ENCODE results near the gene ZNF841. TPM values are rescaled to one million over a fixed set of nuclear protein-coding genes. Genes with fewer than 3 reads are reported as not detected.

Gene ZNF841
- total and polyA plus RNA-seq, 2 donors (not counting 1 experiment from before 2014, with no cell fraction given) = 7.4 to 50.8 TPM

DNA sequence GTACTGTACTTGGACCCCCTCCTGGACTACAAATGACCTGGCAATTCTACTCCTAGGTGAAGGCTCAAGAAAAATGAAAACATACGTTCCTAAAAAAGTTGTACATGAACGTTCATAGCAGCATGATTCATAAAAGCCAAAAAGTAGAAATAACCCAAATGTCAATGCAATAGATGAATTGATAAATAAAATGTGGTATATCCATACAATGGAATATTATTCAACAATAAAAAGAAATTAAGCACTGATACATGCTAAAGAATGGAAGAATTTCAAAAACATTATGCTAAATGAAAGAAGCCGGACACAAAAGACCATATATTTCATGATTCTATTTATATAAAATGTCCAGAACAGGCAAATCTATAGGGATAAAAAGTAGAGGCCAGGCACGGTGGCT lies 56.4 kb downstream of the ZNF841 start:
- no peak for TF ChIP-seq CTCF (IDR thresholded peaks at IDR 0.05)
- no peak for TF ChIP-seq EZH2 (IDR thresholded peaks at IDR 0.05; ENCODE audit: borderline replicate concordance, insufficient read depth, low read depth, low read length, poor library complexity, severe bottlenecking)
- Histone ChIP-seq H3K4me2 (replicated peaks; ENCODE audit: low read depth, low read length, poor library complexity, severe bottlenecking) (no peak overlapping the region), H3K36me3 (replicated peaks in 1 of 2; ENCODE audit: control extremely low read depth in 1 of 2, control insufficient read depth in 1 of 2, extremely low read depth in 1 of 2, insufficient read depth in 2 of 2, low read length in 1 of 2) (peaks cover 45 to 74% of the 10 kb centered on the region in 2 experiments), H3K79me2 (ENCODE audit: control insufficient read depth, insufficient read depth, low read length) (no peaks in the 10 kb centered on the region), H3K9ac (ENCODE audit: low read length) (no peak overlapping the region), H3K4me1 (ENCODE audit: control insufficient read depth in 2 of 2, insufficient read depth in 2 of 2, low read length in 2 of 2) (no peaks in the 10 kb centered on the region), H2AFZ (ENCODE audit: insufficient read depth, low read depth, low read length, poor library complexity, severe bottlenecking) (no peak overlapping the region), H3K27me3 (replicated peaks in 1 of 4; ENCODE audit: control extremely low read depth in 1 of 4, control insufficient read depth in 3 of 4, insufficient read depth in 4 of 4, low read length in 3 of 4) (no peaks in the 10 kb centered on the region), H4K20me1 (ENCODE audit: control insufficient read depth, insufficient read depth, low read length, poor library complexity, severe bottlenecking) (no peaks in the 10 kb centered on the region), H3K4me3 (ENCODE audit: control extremely low read depth in 1 of 5, extremely low read depth in 1 of 5, insufficient read depth in 1 of 5, low read depth in 2 of 5, low read length in 4 of 5) (no peak overlapping the region), H3K9me3 (ENCODE audit: control extremely low read depth in 1 of 3, control insufficient read depth in 2 of 3, insufficient read depth in 1 of 3, low read length in 2 of 3) (peaks cover 21 to 44% (median 42%) of the 10 kb centered on the region in 3 donors), H3K27ac (ENCODE audit: low read length in 2 of 2) (no peak overlapping the region)
- H3K4me3 Mint-ChIP-seq = no peak overlapping the region
- WGBS (ENCODE audit: insufficient coverage) = 100% methylated on average over 1 of the region's 4 CpGs
- no peak overlapping the region for H3K27ac Mint-ChIP-seq
- CTCF ChIA-PET = no interaction called here
- H3K4me1 Mint-ChIP-seq = no peaks in the 10 kb centered on the region
- POLR2A ChIA-PET = no interaction called here
- peaks cover 22% of the 10 kb centered on the region for H3K9me3 Mint-ChIP-seq (ENCODE audit: insufficient read depth)
- intact Hi-C loops (cut with micrococcal nuclease) = no loop called here
- ATAC-seq (ENCODE audit: low read depth) (no peak), DNase-seq (no peak)
- no peaks in the 10 kb centered on the region for H3K27me3 Mint-ChIP-seq

DNA sequence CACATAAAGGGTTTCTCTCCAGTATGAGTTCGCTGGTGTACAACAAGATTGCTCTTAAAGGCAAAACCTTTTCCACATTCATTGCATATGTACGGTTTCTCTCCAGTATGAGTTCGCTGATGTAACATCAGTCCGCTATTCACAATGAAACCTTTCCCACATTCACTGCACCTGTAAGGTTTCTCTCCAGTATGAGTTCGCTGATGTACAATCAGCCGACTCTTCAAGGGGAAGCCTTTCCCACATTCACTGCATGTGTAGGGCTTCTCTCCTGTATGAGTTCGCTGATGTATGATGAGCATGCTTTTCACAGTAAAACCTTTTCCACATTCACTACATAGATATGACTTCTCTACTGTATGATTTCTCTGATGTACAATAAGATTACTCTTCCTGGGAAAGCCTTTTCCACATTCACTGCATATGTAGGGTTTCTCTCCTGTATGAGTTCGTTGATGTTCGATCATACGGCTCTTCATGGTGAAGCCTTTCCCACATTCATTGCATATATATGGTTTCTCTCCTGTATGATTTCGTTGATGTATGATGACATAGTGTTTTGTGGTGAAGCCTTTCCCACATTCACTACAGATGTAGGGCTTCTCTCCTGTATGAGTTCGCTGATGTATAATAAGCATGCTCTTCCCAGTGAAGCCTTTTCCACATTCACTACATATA lies 61.4 kb downstream of the ZNF841 start:
- Histone ChIP-seq H3K4me3 (ENCODE audit: control extremely low read depth in 1 of 5, extremely low read depth in 1 of 5, insufficient read depth in 1 of 5, low read depth in 2 of 5, low read length in 4 of 5) (peak overlapping the region in 1 of 5 experiments; percentile 16), H3K79me2 (ENCODE audit: control insufficient read depth, insufficient read depth, low read length) (peaks cover 5% of the 10 kb centered on the region), H3K27ac (ENCODE audit: low read length in 2 of 2) (no peak overlapping the region), H2AFZ (ENCODE audit: insufficient read depth, low read depth, low read length, poor library complexity, severe bottlenecking) (no peak overlapping the region), H3K4me2 (replicated peaks; ENCODE audit: low read depth, low read length, poor library complexity, severe bottlenecking) (no peak overlapping the region), H3K27me3 (replicated peaks in 1 of 4; ENCODE audit: control extremely low read depth in 1 of 4, control insufficient read depth in 3 of 4, insufficient read depth in 4 of 4, low read length in 3 of 4) (no peaks in the 10 kb centered on the region), H3K4me1 (ENCODE audit: control insufficient read depth in 2 of 2, insufficient read depth in 2 of 2, low read length in 2 of 2) (no peaks in the 10 kb centered on the region), H3K9me3 (ENCODE audit: control extremely low read depth in 1 of 3, control insufficient read depth in 2 of 3, insufficient read depth in 1 of 3, low read length in 2 of 3) (peaks cover 37 to 65% (median 42%) of the 10 kb centered on the region in 3 donors), H3K9ac (ENCODE audit: low read length) (no peak overlapping the region), H4K20me1 (ENCODE audit: control insufficient read depth, insufficient read depth, low read length, poor library complexity, severe bottlenecking) (no peaks in the 10 kb centered on the region), H3K36me3 (replicated peaks in 1 of 2; ENCODE audit: control extremely low read depth in 1 of 2, control insufficient read depth in 1 of 2, extremely low read depth in 1 of 2, insufficient read depth in 2 of 2, low read length in 1 of 2) (peaks cover 44 to 46% of the 10 kb centered on the region in 2 experiments)
- DNase-seq = no peak
- intact Hi-C loops (cut with micrococcal nuclease) = no loop called here
- no peak for TF ChIP-seq EZH2 (IDR thresholded peaks at IDR 0.05; ENCODE audit: borderline replicate concordance, insufficient read depth, low read depth, low read length, poor library complexity, severe bottlenecking)
- no peak for TF ChIP-seq CTCF (IDR thresholded peaks at IDR 0.05)
- Mint-ChIP-seq H3K4me3 (no peak overlapping the region), H3K4me1 (no peaks in the 10 kb centered on the region), H3K27me3 (no peaks in the 10 kb centered on the region), H3K27ac (no peak overlapping the region), H3K9me3 (ENCODE audit: insufficient read depth) (peaks cover 16% of the 10 kb centered on the region)
- 98% methylated on average over 4 of the region's 12 CpGs for WGBS (ENCODE audit: insufficient coverage)
- ChIA-PET POLR2A (no interaction called here), CTCF (no interaction called here)
- ATAC-seq (ENCODE audit: low read depth) = no peak
